Choroid plexus epithelial cell (primary cell): Measurements from ENCODE around the gene TRPM8.
A peak's percentile ranks its signal among the peaks of the same experiment; 100 is the strongest.

Experiments used
- DNase-seq: peaks from one replicate; pipeline ENCODE4 v3.0.0-alpha.2; 2010; ENCODE audit warnings: low read depth
- H3K4me3 ChIP-seq: 2 replicates; pipeline ENCODE4 v1.5.1; 2011; ENCODE audit warnings: low read depth, mild to moderate bottlenecking, control low read depth, low read length, moderate library complexity
- TF ChIP-seq, protein P1 (sequence below): conservative IDR thresholded peaks from 2 replicates; pipeline ENCODE4 v1.5.1; 2011; ENCODE audit warnings: low read depth, mild to moderate bottlenecking, control low read depth, inconsistent platforms, low read length, moderate library complexity

TRPM8 gene

DNA sequence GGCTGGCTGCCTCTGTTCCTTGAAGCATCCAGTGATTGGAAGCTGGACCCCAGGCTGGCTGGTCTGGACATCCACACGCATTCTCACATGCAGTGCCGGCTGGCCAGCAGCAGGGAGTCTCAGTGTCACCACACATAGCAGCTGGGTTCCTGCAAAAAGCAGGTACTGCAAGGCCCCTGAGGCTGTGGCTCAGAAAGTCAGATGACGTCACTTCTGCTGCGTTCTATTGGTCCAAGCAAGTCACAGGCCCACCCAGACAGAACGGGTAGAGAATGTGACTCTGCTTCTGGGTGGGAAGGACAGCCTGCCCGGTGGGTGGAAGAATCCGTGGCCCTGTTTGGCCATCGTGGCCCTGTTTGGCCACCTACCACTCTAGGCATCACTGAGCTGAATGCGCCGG lies 82.0 kb downstream of the TRPM8 start:
- H3K4me3 ChIP-seq = no peak overlapping the region
- DNase-seq = no peak
- TF ChIP-seq, protein P1, sequence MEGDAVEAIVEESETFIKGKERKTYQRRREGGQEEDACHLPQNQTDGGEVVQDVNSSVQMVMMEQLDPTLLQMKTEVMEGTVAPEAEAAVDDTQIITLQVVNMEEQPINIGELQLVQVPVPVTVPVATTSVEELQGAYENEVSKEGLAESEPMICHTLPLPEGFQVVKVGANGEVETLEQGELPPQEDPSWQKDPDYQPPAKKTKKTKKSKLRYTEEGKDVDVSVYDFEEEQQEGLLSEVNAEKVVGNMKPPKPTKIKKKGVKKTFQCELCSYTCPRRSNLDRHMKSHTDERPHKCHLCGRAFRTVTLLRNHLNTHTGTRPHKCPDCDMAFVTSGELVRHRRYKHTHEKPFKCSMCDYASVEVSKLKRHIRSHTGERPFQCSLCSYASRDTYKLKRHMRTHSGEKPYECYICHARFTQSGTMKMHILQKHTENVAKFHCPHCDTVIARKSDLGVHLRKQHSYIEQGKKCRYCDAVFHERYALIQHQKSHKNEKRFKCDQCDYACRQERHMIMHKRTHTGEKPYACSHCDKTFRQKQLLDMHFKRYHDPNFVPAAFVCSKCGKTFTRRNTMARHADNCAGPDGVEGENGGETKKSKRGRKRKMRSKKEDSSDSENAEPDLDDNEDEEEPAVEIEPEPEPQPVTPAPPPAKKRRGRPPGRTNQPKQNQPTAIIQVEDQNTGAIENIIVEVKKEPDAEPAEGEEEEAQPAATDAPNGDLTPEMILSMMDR = no peak

DNA sequence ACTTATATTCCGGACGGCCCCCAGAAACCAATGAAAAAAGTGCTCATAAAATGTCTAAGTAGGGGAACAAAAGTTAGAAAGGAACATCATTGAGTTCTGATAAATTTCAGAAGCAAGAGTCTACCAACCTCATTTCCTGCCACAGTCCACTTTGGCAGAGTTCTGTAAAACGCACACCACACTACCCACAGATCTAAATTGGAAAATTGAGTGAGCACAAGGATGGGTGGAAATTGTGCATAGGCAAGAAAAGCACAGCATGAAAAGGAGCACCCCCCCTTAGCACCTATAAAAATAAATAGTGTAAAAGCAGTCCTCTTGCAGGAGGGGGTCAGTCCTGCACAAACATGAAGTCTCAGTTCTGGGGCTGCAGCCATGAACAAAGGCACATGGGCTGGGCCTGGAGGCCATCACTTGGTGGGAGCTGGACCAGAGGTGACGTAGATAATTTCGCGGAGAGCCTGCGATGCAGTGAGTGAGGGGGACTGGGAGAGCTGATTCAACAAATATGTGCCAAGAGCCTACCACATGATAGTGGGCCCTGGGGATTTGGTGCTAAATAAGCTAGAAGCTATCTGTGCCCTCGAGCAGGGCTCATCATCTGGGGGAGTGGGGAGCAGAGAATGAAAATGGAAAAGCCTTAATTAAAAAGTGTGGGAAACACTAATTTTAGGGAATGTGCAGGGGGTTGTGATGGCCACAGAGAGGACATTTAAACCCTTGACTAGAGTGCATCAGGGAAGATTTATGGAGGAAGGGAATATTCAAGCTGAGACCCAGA lies 84.4 kb downstream of the TRPM8 start:
- H3K4me3 ChIP-seq = no peak overlapping the region
- DNase-seq = no peak
- TF ChIP-seq, protein P1 = no peak

DNA sequence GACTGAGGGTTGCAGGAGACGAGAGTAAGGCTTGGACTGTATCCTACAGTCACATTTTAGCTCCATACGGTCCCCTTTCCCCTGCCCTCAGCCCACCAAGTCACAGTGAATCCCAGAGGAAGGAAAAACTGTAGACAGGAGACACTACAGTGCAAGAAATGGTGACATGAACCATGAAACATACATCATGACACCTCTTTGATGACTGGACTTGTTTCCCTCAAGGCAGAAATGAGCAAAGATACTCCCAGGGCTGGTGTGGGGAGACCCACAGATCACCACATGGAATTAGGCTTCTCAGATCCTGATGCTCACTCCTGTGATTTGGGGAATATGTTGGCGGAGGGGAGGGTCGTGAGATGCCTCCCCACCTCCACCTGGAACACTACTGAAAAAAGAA lies 85.1 kb downstream of the TRPM8 start:
- TF ChIP-seq, protein P1 = no peak
- no peak overlapping the region for H3K4me3 ChIP-seq
- no peak for DNase-seq

DNA sequence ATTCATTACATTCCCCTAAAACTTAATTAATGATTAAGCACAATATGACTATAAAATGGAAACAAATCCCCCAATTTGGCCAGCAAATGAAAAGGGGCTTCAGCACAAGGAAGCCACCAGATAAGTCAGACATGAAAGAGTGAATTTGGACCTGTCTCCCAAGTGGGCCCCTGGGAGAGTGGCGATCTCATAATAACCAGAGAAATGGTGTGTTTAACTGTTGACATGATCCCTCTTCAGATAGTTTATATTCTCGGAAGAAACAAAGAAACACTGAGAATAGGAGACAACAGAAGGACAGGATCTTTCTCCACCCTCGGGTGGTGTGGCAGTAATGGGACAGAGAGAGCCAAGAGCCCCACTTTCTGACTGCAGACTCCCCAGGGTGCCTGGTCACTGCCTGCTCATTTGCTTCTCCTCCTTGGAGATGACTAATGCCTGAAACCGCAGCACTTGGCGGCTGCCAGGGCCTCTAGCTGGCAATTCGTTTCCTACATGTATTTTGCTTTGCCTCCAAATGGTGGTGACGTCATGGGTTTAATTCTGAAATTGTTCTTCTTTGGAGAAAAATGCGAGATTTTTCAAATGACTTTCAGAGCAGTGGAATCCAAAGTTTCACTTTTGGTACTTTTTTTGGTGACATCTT lies 86.9 kb downstream of the TRPM8 start:
- H3K4me3 ChIP-seq = no peak overlapping the region
- TF ChIP-seq, protein P1 = no peak
- peak; percentile 91 for DNase-seq

DNA sequence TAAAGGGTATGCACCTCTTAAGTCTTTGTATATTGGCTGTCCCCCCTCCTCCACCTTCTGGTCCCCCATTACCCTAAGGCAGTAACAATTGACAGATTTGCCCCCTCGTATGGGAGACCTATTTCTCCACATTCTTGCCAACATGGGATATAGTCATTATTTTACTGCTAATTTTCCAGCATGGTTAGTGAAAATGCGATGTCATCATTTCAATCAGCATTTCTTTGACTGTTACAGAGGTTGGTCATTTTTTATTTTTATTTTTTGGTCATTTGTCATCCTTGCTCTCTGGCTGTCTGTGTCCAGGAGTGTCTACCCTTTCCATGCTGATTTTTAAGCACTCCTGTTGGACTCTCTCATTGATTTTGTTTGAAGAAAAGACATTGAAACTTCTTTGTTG lies 88.0 kb downstream of the TRPM8 start:
- no peak for DNase-seq
- H3K4me3 ChIP-seq = no peak overlapping the region
- TF ChIP-seq, protein P1 = no peak

DNA sequence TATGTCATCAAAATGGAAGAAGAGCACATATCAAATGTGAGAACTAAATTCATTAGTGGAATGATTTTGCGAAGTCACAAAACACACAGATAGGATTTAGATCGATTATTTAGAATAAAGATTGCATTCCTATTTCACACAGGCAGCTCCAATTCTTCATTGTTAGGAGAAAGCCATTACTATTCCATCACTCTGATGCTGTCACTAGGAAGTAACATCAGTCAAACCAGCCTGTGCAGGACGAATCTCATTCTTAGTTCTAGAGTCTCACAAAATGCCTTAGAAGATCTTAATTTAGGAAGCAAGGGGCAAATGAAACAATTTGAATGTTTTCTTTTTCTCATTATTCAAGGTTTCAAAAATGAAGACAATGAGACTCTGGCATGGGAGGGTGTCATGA lies 89.3 kb downstream of the TRPM8 start:
- TF ChIP-seq, protein P1 = no peak
- DNase-seq = no peak
- no peak overlapping the region for H3K4me3 ChIP-seq

DNA sequence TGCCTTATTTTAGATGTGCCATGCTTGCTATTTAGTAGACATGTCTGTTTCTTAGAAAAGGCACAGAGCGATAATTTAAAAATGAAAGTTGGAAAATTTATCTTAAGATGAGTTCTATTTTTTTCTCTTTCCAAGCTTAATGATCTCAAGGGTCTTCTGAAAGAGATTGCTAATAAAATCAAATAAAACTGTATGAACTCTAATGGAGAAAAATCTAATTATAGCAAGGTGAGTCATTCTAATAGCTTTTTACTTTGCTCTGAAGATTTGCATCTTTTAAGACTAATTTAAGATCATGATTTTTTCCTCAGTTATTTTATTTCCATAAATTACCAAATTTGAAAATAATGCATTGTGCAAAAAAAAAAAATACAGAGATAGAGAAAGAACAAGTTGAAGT lies 97.3 kb downstream of the TRPM8 start:
- no peak for DNase-seq
- TF ChIP-seq, protein P1 = no peak
- H3K4me3 ChIP-seq = no peak overlapping the region
